Suprapubic skin (tissue), 4 donors: ENCODE measurements around the gene FASTKD2. TPM values are rescaled to one million over a fixed set of nuclear protein-coding genes. Genes with fewer than 3 reads are reported as not detected.

Experiments used
- total RNA-seq, 4 donors: library from RNA; depleted of rRNA; stranded (reverse); fragments of >200 nt; gene quantifications; one replicate each; pipeline ENCODE4 v1.1.0, GENCODE V29; 2016

FASTKD2 gene
- total RNA-seq, 4 donors from 2014 or later, result 23.0 to 45.1 (median 28.5) TPM

Other genes starting within 250 kb of the FASTKD2 start
- gene FAM237A, start 123.1 kb upstream of the FASTKD2 start, total RNA-seq, result not detected
- not detected for gene DYTN, start 47.2 kb upstream of the FASTKD2 start, total RNA-seq
- 1 to 10 TPM in 2 of 4 donors, under 1 TPM in 2; 0.26 to 2.3 (median 1.5) TPM for gene MDH1B, start 278 bp upstream of the FASTKD2 start, total RNA-seq
- under 1 TPM in 1 of 4 donors, not detected in 3; 0.89 TPM for gene CPO, start 173.9 kb downstream of the FASTKD2 start, total RNA-seq